ENCODE data around the gene SLC16A2.

DNA sequence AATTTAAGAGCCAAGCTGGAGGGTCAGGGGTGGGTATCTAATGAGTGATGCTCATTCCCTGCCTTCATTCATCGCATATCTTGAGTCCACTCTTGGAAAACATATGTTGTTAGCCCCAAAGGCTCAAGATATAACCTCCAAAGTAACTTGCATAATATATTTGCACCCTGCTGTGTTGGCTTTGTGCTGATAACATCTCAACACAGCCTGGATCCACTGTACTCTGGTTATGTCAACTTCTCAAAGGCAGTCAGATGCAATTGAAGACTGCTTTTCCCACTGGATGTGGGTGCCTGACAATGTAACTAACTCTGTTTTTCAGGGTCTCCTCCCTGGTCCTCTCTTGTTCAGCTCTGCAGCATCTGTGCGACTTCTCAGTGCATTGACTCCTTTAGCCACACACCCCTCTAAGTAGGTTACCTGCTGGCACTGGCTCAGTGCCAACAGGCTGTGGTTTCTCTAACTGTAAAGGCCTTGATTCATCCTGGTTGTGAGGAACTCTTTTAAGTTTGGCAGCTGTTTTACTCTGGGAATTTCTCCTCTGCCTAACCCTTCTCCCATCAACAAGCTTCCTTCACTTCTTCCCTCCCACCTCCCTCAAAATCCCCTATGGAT lies 28.1 kb downstream of the SLC16A2 start:
- TF ChIP-seq, protein P1, sequence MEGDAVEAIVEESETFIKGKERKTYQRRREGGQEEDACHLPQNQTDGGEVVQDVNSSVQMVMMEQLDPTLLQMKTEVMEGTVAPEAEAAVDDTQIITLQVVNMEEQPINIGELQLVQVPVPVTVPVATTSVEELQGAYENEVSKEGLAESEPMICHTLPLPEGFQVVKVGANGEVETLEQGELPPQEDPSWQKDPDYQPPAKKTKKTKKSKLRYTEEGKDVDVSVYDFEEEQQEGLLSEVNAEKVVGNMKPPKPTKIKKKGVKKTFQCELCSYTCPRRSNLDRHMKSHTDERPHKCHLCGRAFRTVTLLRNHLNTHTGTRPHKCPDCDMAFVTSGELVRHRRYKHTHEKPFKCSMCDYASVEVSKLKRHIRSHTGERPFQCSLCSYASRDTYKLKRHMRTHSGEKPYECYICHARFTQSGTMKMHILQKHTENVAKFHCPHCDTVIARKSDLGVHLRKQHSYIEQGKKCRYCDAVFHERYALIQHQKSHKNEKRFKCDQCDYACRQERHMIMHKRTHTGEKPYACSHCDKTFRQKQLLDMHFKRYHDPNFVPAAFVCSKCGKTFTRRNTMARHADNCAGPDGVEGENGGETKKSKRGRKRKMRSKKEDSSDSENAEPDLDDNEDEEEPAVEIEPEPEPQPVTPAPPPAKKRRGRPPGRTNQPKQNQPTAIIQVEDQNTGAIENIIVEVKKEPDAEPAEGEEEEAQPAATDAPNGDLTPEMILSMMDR (IDR thresholded peaks at IDR 0.05) = no peak
- TF ChIP-seq POLR2A (IDR thresholded peaks at IDR 0.05) = no peak

Measured in esophagus squamous epithelium (tissue), 4 donors.